ENCODE results near the gene LIMCH1.

Gene LIMCH1

DNA sequence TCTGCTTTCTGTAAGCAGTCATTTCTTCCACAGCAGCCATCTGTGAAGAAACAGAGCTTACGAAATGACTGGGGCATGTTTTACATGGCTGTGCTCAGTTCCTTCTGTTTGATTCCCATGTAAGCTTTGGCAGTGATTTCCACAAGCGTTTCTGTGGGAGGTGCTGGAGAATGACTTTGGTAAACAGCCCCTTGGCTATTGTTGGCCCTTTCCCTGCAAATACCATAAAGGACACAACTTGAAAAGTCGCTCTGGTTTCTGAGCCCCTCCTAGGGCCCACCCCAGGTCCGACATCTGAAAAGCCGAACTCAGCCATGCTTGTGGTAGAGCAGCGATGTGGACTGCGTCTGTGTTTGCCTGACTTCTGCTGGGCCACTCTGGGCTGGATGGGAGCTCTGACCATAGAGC lies 3.7 kb downstream of the LIMCH1 start:
- TF ChIP-seq POLR2AphosphoS5 (IDR thresholded peaks at IDR 0.05; ENCODE audit: low read depth, low read length): no peak
- no peak for TF ChIP-seq REST (IDR thresholded peaks at IDR 0.05; ENCODE audit: insufficient read depth in 1 of 2, low read depth in 2 of 2, low read length in 2 of 2)
- TF ChIP-seq SIN3A (IDR thresholded peaks at IDR 0.05; ENCODE audit: borderline replicate concordance, insufficient read depth, low read length): no peak
- TF ChIP-seq TAF1 (IDR thresholded peaks at IDR 0.05; ENCODE audit: borderline replicate concordance, insufficient read depth, low read length): no peak

DNA sequence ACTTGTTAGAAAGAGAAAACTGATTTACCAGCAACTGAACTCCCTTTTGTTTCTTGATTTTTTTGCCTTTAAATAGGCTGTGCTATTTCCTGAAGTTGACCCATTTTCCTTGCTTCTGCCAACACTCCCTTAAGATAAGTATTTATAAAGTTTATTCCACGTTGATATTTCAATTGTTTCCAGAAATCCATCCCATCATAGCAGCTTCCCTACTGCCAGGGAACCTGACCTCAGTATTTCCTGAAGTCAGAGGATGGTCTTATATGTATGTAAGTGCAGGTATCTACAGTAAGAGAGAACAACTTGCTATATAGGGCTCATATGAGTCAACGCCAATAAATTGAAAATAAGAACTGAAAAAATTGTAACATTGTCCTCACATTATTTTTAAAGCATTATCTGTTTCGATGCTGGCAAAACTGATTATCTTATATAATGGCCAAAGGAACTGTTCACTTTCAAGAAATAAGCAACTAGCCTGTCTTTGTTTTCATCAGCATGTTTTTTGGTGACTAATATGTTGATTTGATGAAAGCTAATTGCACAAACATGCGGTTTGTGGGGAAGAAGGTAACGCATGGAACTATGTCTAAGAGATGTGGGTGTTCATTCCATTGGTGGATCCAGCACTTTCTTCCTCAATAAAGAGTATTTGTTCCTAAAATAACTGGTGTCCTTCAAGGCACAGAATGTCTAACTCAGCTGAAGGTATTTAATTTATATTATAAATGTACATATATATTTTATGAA lies 4.7 kb downstream of the LIMCH1 start:
- TF ChIP-seq POLR2AphosphoS5 (IDR thresholded peaks at IDR 0.05; ENCODE audit: low read depth, low read length): no peak
- TF ChIP-seq FOXP2 (optimal IDR thresholded peaks at IDR 0.05; ENCODE audit: borderline replicate concordance, extremely low read depth, extremely low read length, insufficient read depth): no peak
- no peak for TF ChIP-seq SIN3A (IDR thresholded peaks at IDR 0.05; ENCODE audit: borderline replicate concordance, insufficient read depth, low read length)
- TF ChIP-seq REST (IDR thresholded peaks at IDR 0.05; ENCODE audit: insufficient read depth in 1 of 2, low read depth in 2 of 2, low read length in 2 of 2): no peak
- TF ChIP-seq TAF1 (IDR thresholded peaks at IDR 0.05; ENCODE audit: borderline replicate concordance, insufficient read depth, low read length): no peak

- TF ChIP-seq TAF1 (IDR thresholded peaks at IDR 0.05; ENCODE audit: borderline replicate concordance, insufficient read depth, low read length) (no peak), REST (IDR thresholded peaks at IDR 0.05; ENCODE audit: insufficient read depth in 1 of 2, low read depth in 2 of 2, low read length in 2 of 2) (no peak), POLR2AphosphoS5 (IDR thresholded peaks at IDR 0.05; ENCODE audit: low read depth, low read length) (no peak), FOXP2 (optimal IDR thresholded peaks at IDR 0.05; ENCODE audit: borderline replicate concordance, extremely low read depth, extremely low read length, insufficient read depth) (no peak), SIN3A (IDR thresholded peaks at IDR 0.05; ENCODE audit: borderline replicate concordance, insufficient read depth, low read length) (no peak)
These were observed 7.3 kb downstream of the LIMCH1 start for GRCh38 chr4:41545238-41545637.

DNA sequence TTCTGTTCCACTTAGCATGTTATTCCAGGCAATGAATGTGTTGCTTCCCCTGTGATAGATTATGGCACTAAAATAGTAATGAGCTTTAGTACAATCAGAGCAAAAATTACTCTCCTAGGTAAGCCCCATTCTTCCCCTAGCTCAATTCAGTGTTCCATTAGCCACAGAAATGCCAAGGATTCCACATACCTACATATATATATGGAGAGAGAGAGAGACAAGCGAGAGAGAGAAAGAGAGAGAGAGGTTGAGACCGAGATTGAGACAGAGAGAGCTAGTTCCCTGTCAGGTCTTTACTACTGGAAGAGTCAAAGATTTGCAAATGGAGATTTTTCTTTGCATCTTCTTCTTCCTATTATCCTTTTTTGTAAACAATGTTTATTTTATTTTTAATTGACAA lies 8.7 kb downstream of the LIMCH1 start:
- no peak for TF ChIP-seq REST (IDR thresholded peaks at IDR 0.05; ENCODE audit: insufficient read depth in 1 of 2, low read depth in 2 of 2, low read length in 2 of 2)

- no peak for TF ChIP-seq REST (IDR thresholded peaks at IDR 0.05; ENCODE audit: insufficient read depth in 1 of 2, low read depth in 2 of 2, low read length in 2 of 2)
- no peak for TF ChIP-seq TAF1 (IDR thresholded peaks at IDR 0.05; ENCODE audit: borderline replicate concordance, insufficient read depth, low read length)
- no peak for TF ChIP-seq FOXP2 (optimal IDR thresholded peaks at IDR 0.05; ENCODE audit: borderline replicate concordance, extremely low read depth, extremely low read length, insufficient read depth)
- no peak for TF ChIP-seq SIN3A (IDR thresholded peaks at IDR 0.05; ENCODE audit: borderline replicate concordance, insufficient read depth, low read length)
- TF ChIP-seq POLR2AphosphoS5 (IDR thresholded peaks at IDR 0.05; ENCODE audit: low read depth, low read length): no peak
These were observed 10.4 kb downstream of the LIMCH1 start for GRCh38 chr4:41548305-41548880.

Data from PFSK-1 (cell line).